ENCODE measurements around the gene SLAIN1.

- TF ChIP-seq CTCF (IDR thresholded peaks at IDR 0.05) (no peak), POLR2A (IDR thresholded peaks at IDR 0.05) (no peak)
Observed at GRCh38 chr13:77810878-77811277, 113.4 kb downstream of the SLAIN1 start.

Measured in sigmoid colon (tissue), 3 donors.